HG03558 (cell line): ENCODE measurements around the gene NADSYN1.

Experiments used
- ATAC-seq: cut with Tn5 transposase; IDR thresholded peaks from one replicate; pipeline ENCODE4 v1.9.1; 2021; ENCODE audit warnings: moderate number of reproducible peaks; ENCODE audit not compliant: unreplicated experiment; ENCODE audit errors: extremely low read depth

NADSYN1 gene

GRCh38 chr11:71486320-71486719 lies 33.3 kb downstream of the NADSYN1 start:
- no peak for ATAC-seq

DNA sequence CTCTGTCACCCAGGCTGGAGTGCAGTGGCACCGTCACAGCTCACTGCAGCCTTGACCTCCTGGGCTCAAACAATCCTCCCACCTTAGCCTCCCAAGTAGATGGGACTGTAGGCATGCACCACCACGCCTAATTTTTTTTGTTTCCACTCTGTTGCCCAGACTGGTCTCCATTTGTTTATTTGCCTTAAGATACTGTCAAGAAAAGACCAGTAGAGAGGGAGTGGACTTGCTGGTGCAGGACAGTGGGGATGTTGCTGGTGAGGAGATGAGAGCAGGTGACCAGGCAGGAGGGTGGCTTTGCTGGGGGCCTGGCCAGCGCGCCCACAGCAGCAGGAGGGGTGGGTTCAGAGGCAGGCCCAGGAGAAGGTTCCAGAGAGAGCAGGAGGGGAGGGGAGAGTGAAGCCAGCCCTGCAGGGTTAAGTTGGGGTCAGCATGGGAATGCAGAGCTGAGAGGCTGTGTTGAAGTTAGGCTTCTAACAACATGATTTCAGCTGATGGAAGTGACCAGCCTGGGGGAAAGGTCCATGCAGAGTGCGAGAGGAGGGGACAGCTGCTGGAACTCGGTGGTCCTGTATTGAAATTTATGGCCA lies 35.8 kb downstream of the NADSYN1 start:
- no peak for ATAC-seq

DNA sequence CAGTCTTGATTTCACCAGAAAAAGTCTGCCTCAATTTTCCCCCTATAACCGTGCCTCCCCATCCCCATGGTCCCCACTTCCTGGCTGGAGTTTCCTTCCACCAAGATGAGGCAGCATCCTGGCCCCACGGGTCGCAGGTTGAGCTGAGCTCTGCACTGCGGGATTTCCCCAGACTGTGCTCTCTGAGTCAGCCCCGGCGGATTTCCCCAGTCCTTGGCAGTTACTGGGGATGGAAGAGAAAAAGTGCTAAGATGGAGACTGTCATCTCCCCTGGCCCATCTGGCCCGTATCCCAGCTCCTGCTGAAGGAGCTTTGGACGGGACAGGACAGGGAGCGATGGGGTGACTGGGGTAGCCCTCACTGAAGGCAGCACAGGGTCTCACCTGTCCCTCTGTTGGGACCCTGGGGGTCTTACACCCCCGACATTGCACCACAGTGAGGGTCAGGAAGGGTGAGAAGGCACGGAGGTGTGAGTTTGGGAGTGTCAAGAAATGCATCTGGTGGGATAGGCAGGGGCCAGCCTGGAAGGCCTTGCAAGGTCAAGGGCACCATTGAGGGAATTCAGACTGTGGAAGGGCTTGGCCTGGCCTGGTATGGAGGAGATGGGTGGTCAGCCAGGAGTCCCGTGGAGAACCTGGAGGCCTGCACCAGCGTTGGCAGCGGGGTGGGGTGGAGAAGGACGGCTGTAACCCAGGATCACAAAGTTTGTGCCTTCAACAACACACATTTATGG lies 36.5 kb downstream of the NADSYN1 start:
- ATAC-seq, result no peak

GRCh38 chr11:71490044-71490730 lies 37.2 kb downstream of the NADSYN1 start:
- no peak for ATAC-seq

DNA sequence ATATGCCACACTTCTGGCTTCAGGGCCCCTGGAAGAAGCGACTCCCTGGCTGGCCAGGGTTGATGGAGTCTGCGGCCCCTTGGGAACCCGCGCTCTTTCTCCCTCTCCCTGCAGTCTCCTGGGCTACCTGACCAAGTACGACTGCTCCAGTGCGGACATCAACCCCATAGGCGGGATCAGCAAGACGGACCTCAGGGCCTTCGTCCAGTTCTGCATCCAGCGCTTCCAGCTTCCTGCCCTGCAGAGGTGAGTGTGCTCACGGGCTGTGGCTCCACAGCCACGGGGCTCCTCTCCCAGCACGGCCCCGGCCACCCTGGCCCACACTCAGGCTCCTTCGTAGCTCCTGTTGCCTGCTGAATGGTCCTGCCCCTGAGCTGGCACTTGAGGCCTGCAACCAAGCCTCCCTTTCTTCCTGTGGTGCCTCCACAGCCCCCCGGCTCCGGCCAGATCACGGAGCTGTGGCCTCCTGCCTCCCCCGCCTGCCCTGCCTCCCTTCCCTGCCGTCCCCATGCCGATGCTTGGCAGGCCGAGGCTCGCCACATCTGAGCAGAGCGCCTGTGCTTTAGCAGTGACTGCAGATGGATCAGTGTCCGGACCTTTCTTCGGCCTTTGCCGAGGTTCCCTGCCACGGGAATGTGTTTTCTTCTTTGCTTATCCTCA lies 37.9 kb downstream of the NADSYN1 start:
- no peak for ATAC-seq

- no peak for ATAC-seq
Observed at GRCh38 chr11:71491531-71491930, 38.5 kb downstream of the NADSYN1 start.

GRCh38 chr11:71491940-71492339 lies 38.9 kb downstream of the NADSYN1 start:
- no peak for ATAC-seq

DNA sequence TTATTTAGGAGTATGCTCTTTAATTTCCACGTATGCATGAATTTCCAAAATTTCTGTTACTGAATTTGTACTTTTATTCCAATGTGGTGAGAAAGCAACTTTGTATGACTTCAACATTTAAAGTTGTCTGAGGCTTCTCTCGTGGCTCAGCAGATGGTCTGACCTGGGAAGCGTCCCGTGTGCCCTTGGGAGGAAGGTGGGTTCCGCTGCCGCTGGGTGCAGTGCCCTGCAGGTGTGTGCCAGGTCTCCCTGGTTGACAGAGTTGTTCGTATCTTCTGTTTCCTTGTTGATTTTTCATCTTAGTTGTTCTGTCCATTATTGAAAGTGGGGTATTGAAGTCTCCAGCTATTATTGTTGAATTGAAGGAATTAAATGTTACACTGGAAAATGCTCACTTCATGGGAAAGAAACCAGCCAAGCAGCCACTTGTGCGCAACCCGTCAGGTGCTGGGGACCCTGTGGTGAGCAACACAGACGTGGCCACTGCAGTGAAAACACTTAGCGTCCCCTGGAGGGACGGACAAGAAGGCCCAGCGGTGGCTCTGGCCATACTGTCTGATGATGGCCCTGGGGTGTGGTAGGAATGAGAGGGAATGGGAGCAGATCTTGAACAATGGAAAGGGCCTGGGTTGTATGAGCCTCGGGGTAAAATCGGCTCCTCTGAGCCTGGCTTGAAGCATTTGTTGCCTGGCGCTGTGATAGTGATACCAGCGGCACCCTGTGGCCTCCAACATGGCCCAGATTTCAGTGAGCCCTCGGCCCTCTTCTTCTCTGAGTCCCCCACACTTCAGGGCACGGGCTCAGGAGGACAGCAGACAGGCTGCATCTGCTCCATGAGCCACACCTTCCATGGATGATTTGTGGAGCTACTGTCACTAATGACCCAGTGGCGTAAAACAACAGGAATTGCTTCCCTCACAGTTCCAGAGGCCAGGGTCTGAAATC lies 42.6 kb downstream of the NADSYN1 start:
- no peak for ATAC-seq

DNA sequence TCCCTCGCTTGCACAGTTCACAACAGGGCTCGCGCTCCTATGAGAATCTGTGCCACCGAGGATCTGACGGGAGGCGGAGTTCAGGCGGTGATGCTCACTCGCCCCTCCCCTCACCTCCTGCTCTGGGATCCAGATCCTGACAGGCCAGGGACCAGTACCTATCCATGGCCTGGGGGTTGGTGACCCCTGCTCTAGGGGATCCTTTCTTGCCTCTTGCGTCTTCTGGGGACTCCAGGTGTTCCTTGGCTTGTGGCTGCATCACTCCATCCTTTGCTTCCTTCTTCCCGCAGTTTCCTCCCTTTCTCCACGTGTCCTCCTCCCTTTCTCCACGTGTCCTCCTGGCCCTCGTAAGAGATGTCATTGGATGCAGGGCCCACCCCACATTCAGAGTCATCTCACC lies 43.4 kb downstream of the NADSYN1 start:
- no peak for ATAC-seq

- no peak for ATAC-seq
Observed at GRCh38 chr11:71498091-71498490, 45.1 kb downstream of the NADSYN1 start.

DNA sequence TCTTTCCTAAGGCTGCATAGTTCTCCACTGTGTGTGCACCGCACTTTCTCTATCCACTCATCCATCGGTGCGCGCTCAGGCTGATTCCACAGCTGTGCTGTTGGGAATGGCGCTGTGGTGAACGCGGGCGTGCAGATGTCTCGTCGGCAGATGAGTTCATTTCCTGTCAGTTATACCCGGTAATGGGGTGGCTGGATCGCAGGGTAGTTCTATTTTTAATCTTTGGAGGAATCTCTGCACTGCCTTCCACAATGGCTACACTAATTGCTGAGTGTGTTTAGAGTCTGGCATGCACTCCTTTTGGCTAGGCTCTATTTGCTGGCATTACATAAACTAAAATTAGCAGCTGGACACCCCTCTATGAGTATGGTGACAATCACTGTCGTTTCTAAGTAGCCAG lies 46.1 kb downstream of the NADSYN1 start:
- ATAC-seq, result no peak

DNA sequence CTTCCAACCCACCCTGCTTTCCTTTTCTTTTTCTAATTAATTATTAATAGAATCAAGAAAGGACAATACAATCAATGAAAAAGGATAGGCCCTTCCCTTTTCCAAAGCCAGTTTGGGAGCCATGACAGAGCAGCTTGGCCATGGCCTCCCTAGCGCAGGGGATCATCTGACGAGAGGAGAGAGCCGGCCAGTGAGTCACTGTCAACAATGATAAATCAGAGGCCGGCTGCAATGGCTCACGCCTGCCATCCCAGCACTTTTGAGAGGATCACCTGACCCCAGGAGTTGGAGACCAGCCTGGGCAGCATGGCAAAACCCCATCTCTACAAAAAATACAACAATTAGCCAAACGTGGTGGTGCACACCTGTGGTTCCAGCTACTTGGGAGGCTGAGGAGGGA lies 46.5 kb downstream of the NADSYN1 start:
- no peak for ATAC-seq

DNA sequence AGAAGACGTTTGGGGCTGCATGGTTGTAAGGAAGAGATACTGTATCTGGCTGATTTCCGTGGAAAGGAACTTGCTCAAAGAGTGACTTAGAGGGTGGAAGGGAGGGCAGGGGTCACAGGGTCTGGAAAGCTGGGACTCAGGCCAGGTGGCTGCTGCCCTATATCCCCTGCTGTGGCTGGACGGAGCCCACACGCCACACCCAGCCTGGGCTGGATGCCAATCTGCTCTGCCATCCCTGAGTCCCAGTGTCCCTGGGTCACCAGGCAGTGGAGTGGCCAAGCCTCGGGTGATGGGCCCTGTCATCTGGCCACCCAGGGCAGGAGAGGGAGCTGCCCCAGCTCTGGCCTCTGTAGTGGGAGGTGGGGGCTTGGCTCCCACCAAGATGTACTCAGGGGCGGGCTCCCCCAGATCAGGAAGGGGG lies 47.6 kb downstream of the NADSYN1 start:
- no peak for ATAC-seq

GRCh38 chr11:71501071-71501985 lies 48.3 kb downstream of the NADSYN1 start:
- no peak for ATAC-seq

DNA sequence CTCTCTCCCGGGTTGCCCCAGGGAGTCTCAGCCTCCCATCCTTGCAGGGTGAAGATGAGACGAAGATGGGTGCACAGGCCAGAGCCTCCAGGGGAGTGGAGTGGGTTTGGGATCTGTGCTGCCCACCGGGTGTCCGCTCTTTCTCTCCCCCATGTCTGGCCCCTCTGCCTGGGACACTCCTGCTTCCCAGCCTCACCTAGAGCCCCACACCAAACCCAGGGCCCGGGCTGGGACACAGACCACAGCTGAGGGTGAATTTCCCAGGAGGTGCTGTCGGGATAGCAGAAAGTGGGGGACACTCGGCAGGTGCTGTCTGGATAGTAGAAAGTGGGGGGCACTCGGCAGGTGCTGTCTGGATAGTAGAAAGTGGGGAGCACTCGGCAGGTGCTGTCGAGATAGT lies 49.0 kb downstream of the NADSYN1 start:
- no peak for ATAC-seq

GRCh38 chr11:71502871-71503435 lies 50.0 kb downstream of the NADSYN1 start:
- ATAC-seq, result no peak

GRCh38 chr11:71504531-71504930 lies 51.5 kb downstream of the NADSYN1 start:
- ATAC-seq, result no peak

- ATAC-seq, result no peak
Observed at GRCh38 chr11:71505001-71505400, 52.0 kb downstream of the NADSYN1 start.

GRCh38 chr11:71505781-71506180 lies 52.8 kb downstream of the NADSYN1 start:
- ATAC-seq, result no peak
